Measurements from ENCODE around the gene ARID1B. TPM values are rescaled to one million over a fixed set of nuclear protein-coding genes. Genes with fewer than 3 reads are reported as not detected.

The ARID1B gene
- total RNA-seq, 1 experiment from 2014 or later: 63.9 TPM

DNA sequence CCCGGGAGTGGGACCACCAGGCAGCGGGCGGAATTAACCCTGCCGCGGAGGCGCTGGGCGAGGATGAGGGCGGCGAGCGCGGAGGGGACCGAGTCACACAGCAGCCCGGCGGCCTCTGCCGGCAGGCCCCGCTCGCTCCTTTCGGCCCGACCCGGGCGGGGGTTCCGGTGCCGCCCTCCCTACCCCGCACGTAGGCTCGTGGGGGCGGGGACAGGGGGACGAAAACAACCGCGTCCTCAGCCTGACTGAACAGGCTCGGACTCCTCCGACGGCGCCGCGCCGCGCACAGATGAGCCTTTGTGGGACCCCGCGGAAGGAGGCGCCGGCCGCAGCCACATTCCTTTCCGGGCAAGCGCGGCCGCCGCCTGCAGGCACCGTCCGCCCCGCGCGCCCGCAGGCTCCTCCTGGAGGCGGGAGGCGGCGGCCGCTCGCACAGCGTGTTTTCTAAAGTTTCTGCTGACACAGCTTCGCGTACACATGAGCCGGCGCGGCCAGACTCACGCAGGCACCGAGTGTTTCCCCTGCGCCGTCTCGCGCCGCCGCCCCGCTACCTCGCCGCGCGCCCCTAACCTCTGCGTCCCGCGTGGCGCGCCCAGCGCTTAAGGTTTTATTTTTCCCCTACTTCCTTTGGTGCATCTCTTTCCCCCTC lies 244.3 kb downstream of the ARID1B start:
- no peaks in the 10 kb centered on the region for H3K9me3 Mint-ChIP-seq (ENCODE audit: unreplicated experiment)
- peak overlapping the region; percentile 90 for H3K4me3 Mint-ChIP-seq (ENCODE audit: unreplicated experiment)
- ChIA-PET CTCF (interaction anchor here (0.7 to 1.2 kb wide), 5 partner anchors 13 to 906 kb away, joined by 3 to 6 read pairs (median 4); no protein-coding TSS in a partner anchor), POLR2A (interaction anchor here (0.6 to 6.0 kb wide), 35 partner anchors 9 to 1706 kb away, joined by 3 to 122 read pairs (median 4); partner anchors contain the start of gene ARID1B)
- H3K27ac Mint-ChIP-seq (ENCODE audit: low read depth, unreplicated experiment): peak overlapping the region; percentile 99
- H3K27me3 Mint-ChIP-seq (ENCODE audit: insufficient read depth, unreplicated experiment): no peaks in the 10 kb centered on the region
- TSS peak; percentile 34 for BruUV-seq (replicated peaks)
- intact Hi-C loops (cut with micrococcal nuclease): loop anchor here (1.0 to 2.0 kb wide), 3 partner anchors 69 to 335 kb away; no protein-coding TSS in a partner anchor
- peaks cover 11% of the 10 kb centered on the region for H3K36me3 Mint-ChIP-seq (ENCODE audit: insufficient read depth, unreplicated experiment)
- DNase-seq (ENCODE audit: unreplicated experiment): peak; percentile 88
- peaks cover 10% of the 10 kb centered on the region for H3K4me1 Mint-ChIP-seq (ENCODE audit: insufficient read depth, unreplicated experiment)
- TF ChIP-seq, protein P1, sequence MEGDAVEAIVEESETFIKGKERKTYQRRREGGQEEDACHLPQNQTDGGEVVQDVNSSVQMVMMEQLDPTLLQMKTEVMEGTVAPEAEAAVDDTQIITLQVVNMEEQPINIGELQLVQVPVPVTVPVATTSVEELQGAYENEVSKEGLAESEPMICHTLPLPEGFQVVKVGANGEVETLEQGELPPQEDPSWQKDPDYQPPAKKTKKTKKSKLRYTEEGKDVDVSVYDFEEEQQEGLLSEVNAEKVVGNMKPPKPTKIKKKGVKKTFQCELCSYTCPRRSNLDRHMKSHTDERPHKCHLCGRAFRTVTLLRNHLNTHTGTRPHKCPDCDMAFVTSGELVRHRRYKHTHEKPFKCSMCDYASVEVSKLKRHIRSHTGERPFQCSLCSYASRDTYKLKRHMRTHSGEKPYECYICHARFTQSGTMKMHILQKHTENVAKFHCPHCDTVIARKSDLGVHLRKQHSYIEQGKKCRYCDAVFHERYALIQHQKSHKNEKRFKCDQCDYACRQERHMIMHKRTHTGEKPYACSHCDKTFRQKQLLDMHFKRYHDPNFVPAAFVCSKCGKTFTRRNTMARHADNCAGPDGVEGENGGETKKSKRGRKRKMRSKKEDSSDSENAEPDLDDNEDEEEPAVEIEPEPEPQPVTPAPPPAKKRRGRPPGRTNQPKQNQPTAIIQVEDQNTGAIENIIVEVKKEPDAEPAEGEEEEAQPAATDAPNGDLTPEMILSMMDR (IDR thresholded peaks at IDR 0.05; ENCODE audit: unreplicated experiment): peak; percentile 46

DNA sequence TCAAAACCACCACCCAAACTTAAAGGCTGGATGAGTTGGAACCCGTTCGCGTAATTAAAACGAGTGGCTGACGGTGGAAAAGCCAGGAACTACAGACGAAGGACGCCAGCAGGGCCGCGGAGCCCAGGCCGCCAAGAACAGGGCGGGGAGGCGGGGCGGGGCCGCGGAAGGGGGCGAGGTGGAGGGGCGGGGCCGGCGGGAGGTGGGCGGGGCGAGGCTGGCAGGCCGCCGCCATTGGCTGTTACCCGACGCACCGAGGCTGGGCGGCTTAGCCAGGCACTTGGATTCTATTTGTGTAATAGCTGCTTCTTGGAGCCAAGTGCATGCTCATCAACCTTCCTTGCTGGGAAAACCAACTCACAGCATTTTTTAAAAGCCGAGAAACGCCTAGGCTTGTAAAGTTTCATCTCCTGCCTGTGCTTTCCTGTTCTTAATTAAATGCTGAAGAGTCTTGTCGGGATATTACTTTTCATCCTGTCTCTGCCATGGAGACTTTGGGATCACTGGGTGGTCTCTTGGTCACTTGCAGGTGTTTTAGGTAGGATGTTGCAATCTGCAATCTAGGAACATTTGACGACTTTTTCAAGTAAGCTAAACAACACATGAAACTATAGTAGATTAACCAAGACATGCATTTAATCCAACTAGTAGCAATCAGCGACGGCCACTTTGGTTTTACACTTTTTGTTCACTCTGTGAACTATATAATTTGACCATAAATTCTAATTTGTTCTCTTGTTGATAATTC lies 245.0 kb downstream of the ARID1B start:
- BruUV-seq (replicated peaks): no TSS peak
- CTCF ChIA-PET: interaction anchor here (1.0 to 1.2 kb wide), 3 partner anchors 12 to 23 kb away, joined by 3 to 6 read pairs (median 5); no protein-coding TSS in a partner anchor
- POLR2A ChIA-PET: interaction anchor here (0.5 to 6.0 kb wide), 29 partner anchors 8 to 1707 kb away, joined by 3 to 122 read pairs (median 5); partner anchors contain the start of gene ARID1B

DNA sequence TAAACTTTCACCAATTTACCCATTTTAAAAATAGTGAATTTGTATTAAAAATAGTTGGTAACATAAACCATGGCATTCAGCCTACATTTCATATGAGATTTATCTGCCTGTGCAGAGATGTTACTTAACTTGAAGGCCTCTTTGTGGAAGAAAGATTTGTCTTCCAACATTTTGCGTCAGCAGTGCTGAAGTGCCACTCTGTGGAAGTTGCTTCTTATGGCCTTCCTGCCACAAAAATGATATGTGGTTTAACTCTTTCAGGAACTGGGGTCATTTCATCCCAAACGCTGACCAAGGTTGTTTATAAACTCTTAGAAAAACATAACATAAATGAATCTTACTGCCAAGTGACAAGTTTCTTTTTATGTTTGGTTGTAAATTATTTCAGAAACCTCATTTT lies 246.8 kb downstream of the ARID1B start:
- TF ChIP-seq, protein P1 (IDR thresholded peaks at IDR 0.05; ENCODE audit: unreplicated experiment): no peak
- H3K36me3 Mint-ChIP-seq (ENCODE audit: insufficient read depth, unreplicated experiment): peaks cover 16% of the 10 kb centered on the region
- H3K27me3 Mint-ChIP-seq (ENCODE audit: insufficient read depth, unreplicated experiment): no peaks in the 10 kb centered on the region
- no peaks in the 10 kb centered on the region for H3K9me3 Mint-ChIP-seq (ENCODE audit: unreplicated experiment)
- ChIA-PET CTCF (interaction anchor here (0.6 to 1.8 kb wide), 3 partner anchors 19 to 423 kb away, joined by 3 to 7 read pairs (median 3); no protein-coding TSS in a partner anchor), POLR2A (interaction anchor here (1.0 to 6.0 kb wide), 9 partner anchors 9 to 1713 kb away, joined by 3 to 122 read pairs (median 57); partner anchors contain the start of gene ARID1B)
- H3K27ac Mint-ChIP-seq (ENCODE audit: low read depth, unreplicated experiment): no peak overlapping the region
- intact Hi-C loops (cut with micrococcal nuclease): no loop called here
- BruUV-seq (replicated peaks): no TSS peak
- peaks cover 10% of the 10 kb centered on the region for H3K4me1 Mint-ChIP-seq (ENCODE audit: insufficient read depth, unreplicated experiment)
- DNase-seq (ENCODE audit: unreplicated experiment): no peak
- H3K4me3 Mint-ChIP-seq (ENCODE audit: unreplicated experiment): no peak overlapping the region

More for the DNA sequence above, 245.0 kb downstream of the ARID1B start:
- H3K4me1 Mint-ChIP-seq (ENCODE audit: insufficient read depth, unreplicated experiment): peaks cover 10% of the 10 kb centered on the region
- peak overlapping the region; percentile 90 for H3K4me3 Mint-ChIP-seq (ENCODE audit: unreplicated experiment)
- DNase-seq (ENCODE audit: unreplicated experiment): peak; percentile 93
- H3K36me3 Mint-ChIP-seq (ENCODE audit: insufficient read depth, unreplicated experiment): peaks cover 11% of the 10 kb centered on the region
- intact Hi-C loops (cut with micrococcal nuclease): loop anchor here (1.0 to 2.0 kb wide), 3 partner anchors 69 to 335 kb away; no protein-coding TSS in a partner anchor
- no peaks in the 10 kb centered on the region for H3K9me3 Mint-ChIP-seq (ENCODE audit: unreplicated experiment)
- H3K27me3 Mint-ChIP-seq (ENCODE audit: insufficient read depth, unreplicated experiment): no peaks in the 10 kb centered on the region
- TF ChIP-seq, protein P1 (IDR thresholded peaks at IDR 0.05; ENCODE audit: unreplicated experiment): no peak
- H3K27ac Mint-ChIP-seq (ENCODE audit: low read depth, unreplicated experiment): peak overlapping the region; percentile 99

DNA sequence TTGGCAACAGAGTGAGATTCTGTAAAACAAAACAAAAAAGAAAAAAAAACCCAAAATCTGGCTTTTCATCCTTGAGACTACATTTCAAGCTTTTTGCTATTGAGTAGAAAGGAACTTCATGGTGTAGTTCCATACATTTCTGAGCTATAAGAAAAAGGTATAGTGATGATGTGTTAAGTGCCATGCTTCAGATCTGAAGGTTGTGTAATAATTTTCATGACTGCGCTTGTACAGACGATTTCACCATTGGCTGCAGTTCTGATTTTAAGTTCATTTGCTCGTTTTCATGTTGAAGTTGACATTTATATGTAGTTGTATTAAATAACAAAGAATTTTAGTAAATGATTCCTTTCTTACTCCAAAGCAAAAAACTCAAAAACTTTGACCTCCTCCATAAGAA lies 247.6 kb downstream of the ARID1B start:
- BruUV-seq (replicated peaks): no TSS peak
- no peak for DNase-seq (ENCODE audit: unreplicated experiment)
- peaks cover 8% of the 10 kb centered on the region for H3K9me3 Mint-ChIP-seq (ENCODE audit: unreplicated experiment)
- no peak overlapping the region for H3K27ac Mint-ChIP-seq (ENCODE audit: low read depth, unreplicated experiment)
- peaks cover 16% of the 10 kb centered on the region for H3K36me3 Mint-ChIP-seq (ENCODE audit: insufficient read depth, unreplicated experiment)
- TF ChIP-seq, protein P1 (IDR thresholded peaks at IDR 0.05; ENCODE audit: unreplicated experiment): no peak
- H3K4me1 Mint-ChIP-seq (ENCODE audit: insufficient read depth, unreplicated experiment): peaks cover 13% of the 10 kb centered on the region
- ChIA-PET CTCF (interaction anchor here (0.6 to 1.8 kb wide), 7 partner anchors 18 to 1625 kb away, joined by 3 to 8 read pairs (median 3); no protein-coding TSS in a partner anchor), POLR2A (interaction anchor here (1.0 to 6.0 kb wide), 4 partner anchors 8 to 1714 kb away, joined by 3 to 122 read pairs (median 54); no protein-coding TSS in a partner anchor)
- H3K4me3 Mint-ChIP-seq (ENCODE audit: unreplicated experiment): no peak overlapping the region
- no peaks in the 10 kb centered on the region for H3K27me3 Mint-ChIP-seq (ENCODE audit: insufficient read depth, unreplicated experiment)
- intact Hi-C loops (cut with micrococcal nuclease): no loop called here

All from MCF 10A (cell line).